A549 (cell line): ENCODE results near the gene UBTD2. TPM values are rescaled to one million over a fixed set of nuclear protein-coding genes. Genes with fewer than 3 reads are reported as not detected.

Experiments
- ATAC-seq, 2 experiments: fragments of 200-7000 bp in 1 of 2; fragments of >200 bp in 1 of 2; cut with Nextera tagmentation in 1 of 2; cut with Tn5 transposase in 1 of 2; 3 replicates each; pipeline versions ENCODE4 v1.8.0 to v1.9.1; 2018 to 2020; ENCODE audit warnings: mild to moderate bottlenecking in 1 of 2, moderate library complexity in 1 of 2
- CTCF ChIA-PET: fragments of 300-600 bp; sonication (Branson Sonifier 250); formaldehyde crosslinking; extraction: SDS; loops from one replicate; lab custom pipeline; 2021; ENCODE audit warnings: antibody characterized with exemption, inconsistent platforms; lab: Yijun Ruan, JAX
- POLR2A ChIA-PET: fragments of 350-600 bp; formaldehyde crosslinking; extraction: SDS; loops from one replicate; lab custom pipeline; 2021; ENCODE audit warnings: antibody characterized with exemption, inconsistent platforms; lab: Yijun Ruan, JAX
- DNase-seq, 2 experiments: peaks; one replicate each; pipeline versions ENCODE4 v3.0.0 to v3.0.0-alpha.2; 2011 to 2016; ENCODE audit warnings: low read depth in 1 of 2, low spot score in 1 of 2
- FAIRE-seq: peaks from 2 replicates; lab custom pipeline; 2011; peaks lifted over from hg19 to GRCh38; lab: Jason Lieb, UNC
- H3K27ac ChIP-seq, 2 experiments: fragments of >200 bp; sonication (Bioruptor Twin); formaldehyde crosslinking; 3 replicates each; pipeline ENCODE4 v1.5.1; 2016 to 2017
- H3K4me1 ChIP-seq: fragments of >200 bp; sonication (Bioruptor Twin); formaldehyde crosslinking; 3 replicates; pipeline ENCODE4 v1.6.1; 2016
- H3K4me2 ChIP-seq: fragments of >200 bp; sonication (Bioruptor Twin); formaldehyde crosslinking; 3 replicates; pipeline ENCODE4 v1.6.1; 2016
- H3K4me3 ChIP-seq: fragments of >200 bp; sonication (Bioruptor Twin); formaldehyde crosslinking; 3 replicates; pipeline ENCODE4 v1.5.1; 2016
- H3K9me3 ChIP-seq: fragments of >200 bp; sonication (Bioruptor Twin); formaldehyde crosslinking; 3 replicates; pipeline ENCODE4 v1.6.1; 2016
- BHLHE40 ChIP-seq: IDR thresholded peaks from 2 replicates; pipeline ENCODE4 v1.6.1; 2012; ENCODE audit warnings: low read depth, low read length, inconsistent platforms
- CBX2 ChIP-seq: fragments of 200-600 bp; sonication (generic); IDR thresholded peaks from 2 replicates; pipeline ENCODE4 v1.6.1; 2016; ENCODE audit warnings: low read depth, mild to moderate bottlenecking, borderline replicate concordance
- CBX8 ChIP-seq: fragments of 200-600 bp; sonication (generic); IDR thresholded peaks from 2 replicates; pipeline ENCODE4 v1.6.1; 2016
- CEBPB ChIP-seq, 2 experiments: fragments of >200 bp in 1 of 2; sonication (Bioruptor Twin) in 1 of 2; formaldehyde crosslinking in 1 of 2; IDR thresholded peaks; 2 replicates each; pipeline ENCODE4 v1.6.1; 2012 to 2016
- CHD2 ChIP-seq: fragments of 150-350 bp; IDR thresholded peaks from 2 replicates; pipeline ENCODE4 v1.6.1; 2014; ENCODE audit warnings: low read length; ENCODE audit not compliant: partially characterized antibody
- CHD4 ChIP-seq: fragments of 200-600 bp; sonication (generic); IDR thresholded peaks from 2 replicates; pipeline ENCODE4 v1.6.1; 2016; ENCODE audit warnings: antibody characterized with exemption, mild to moderate bottlenecking, borderline replicate concordance
- E2F6 ChIP-seq: IDR thresholded peaks from 2 replicates; pipeline ENCODE4 v1.6.1; 2012; ENCODE audit warnings: low read depth, borderline replicate concordance
- EHF ChIP-seq: fragments of 250-450 bp; sonication (Bioruptor Pico); IDR thresholded peaks from 2 replicates; pipeline ENCODE4 v1.5.0; 2020; ENCODE audit warnings: mild to moderate bottlenecking
- ELK1 ChIP-seq: fragments of 150-350 bp; IDR thresholded peaks from 2 replicates; pipeline ENCODE4 v1.6.1; 2014; ENCODE audit warnings: low read depth, mild to moderate bottlenecking, low read length
- FOSB ChIP-seq: fragments of 250-450 bp; sonication (Bioruptor Pico); IDR thresholded peaks from 2 replicates; pipeline ENCODE4 v1.5.0; 2020; ENCODE audit warnings: mild to moderate bottlenecking, moderate library complexity
- HDAC2 ChIP-seq: fragments of 200-600 bp; sonication (generic); IDR thresholded peaks from 2 replicates; pipeline ENCODE4 v1.6.1; 2016
- HOXB13 ChIP-seq: fragments of 250-450 bp; sonication (Bioruptor Pico); IDR thresholded peaks from 2 replicates; pipeline ENCODE4 v1.5.0; 2020; ENCODE audit warnings: low read depth, mild to moderate bottlenecking, moderate library complexity
- JUN ChIP-seq, 2 experiments: fragments of >200 bp; sonication (Bioruptor Twin); formaldehyde crosslinking; IDR thresholded peaks; 2 replicates in 1 of 2; 3 replicates in 1 of 2; pipeline ENCODE4 v1.6.1; 2016 to 2017
- JUNB ChIP-seq: fragments of >200 bp; sonication (Bioruptor Twin); formaldehyde crosslinking; IDR thresholded peaks from 2 replicates; pipeline ENCODE4 v1.6.1; 2016
- KDM1A ChIP-seq: fragments of 200-600 bp; sonication (generic); IDR thresholded peaks from 2 replicates; pipeline ENCODE4 v1.6.1; 2016; ENCODE audit warnings: low read depth, mild to moderate bottlenecking
- MAX ChIP-seq: IDR thresholded peaks from 2 replicates; pipeline ENCODE4 v1.6.1; 2012
- MAZ ChIP-seq: fragments of 150-350 bp; IDR thresholded peaks from 2 replicates; pipeline ENCODE4 v1.6.1; 2014; ENCODE audit warnings: antibody characterized with exemption, low read depth, low read length, borderline replicate concordance
- NFE2L2 ChIP-seq: fragments of 150-350 bp; conservative IDR thresholded peaks from 2 replicates; pipeline ENCODE4 v1.6.1; 2014; ENCODE audit warnings: low read length
- NR3C1 ChIP-seq: fragments of >200 bp; sonication (Bioruptor Twin); formaldehyde crosslinking; IDR thresholded peaks from 3 replicates; pipeline ENCODE4 v1.6.1; 2017
- POLR2AphosphoS2 ChIP-seq: conservative IDR thresholded peaks from 2 replicates; pipeline ENCODE4 v1.6.1; 2012; ENCODE audit warnings: low read length, improper control_type of control experiment, inconsistent platforms
- REST ChIP-seq: fragments of 200-600 bp; sonication (generic); IDR thresholded peaks from 2 replicates; pipeline ENCODE4 v1.6.1; 2016; ENCODE audit warnings: antibody characterized with exemption, mild to moderate bottlenecking, moderate library complexity
- RFX5 ChIP-seq: fragments of 450-650 bp; IDR thresholded peaks from 2 replicates; pipeline ENCODE4 v1.7.1; 2014; ENCODE audit warnings: antibody characterized with exemption, mild to moderate bottlenecking, moderate library complexity
- SREBF2 ChIP-seq: fragments of 450-650 bp; IDR thresholded peaks from 2 replicates; pipeline ENCODE4 v1.6.1; 2014; ENCODE audit warnings: mild to moderate bottlenecking, moderate library complexity
- TFCP2L1 ChIP-seq: fragments of 250-450 bp; sonication (Bioruptor Pico); IDR thresholded peaks from 2 replicates; pipeline ENCODE4 v1.5.0; 2021; ENCODE audit warnings: mild to moderate bottlenecking
- TP53 ChIP-seq: fragments of 250-450 bp; sonication (Bioruptor Pico); IDR thresholded peaks from 2 replicates; pipeline ENCODE4 v1.5.0; 2021; ENCODE audit warnings: mild to moderate bottlenecking, moderate library complexity
- USF2 ChIP-seq: fragments of 450-650 bp; IDR thresholded peaks from 2 replicates; pipeline ENCODE4 v1.6.1; 2014; ENCODE audit warnings: antibody characterized with exemption
- ZC3H11A ChIP-seq: fragments of 450-650 bp; IDR thresholded peaks from 2 replicates; pipeline ENCODE4 v1.6.1; 2014; ENCODE audit warnings: antibody characterized with exemption, mild to moderate bottlenecking
- WGBS: methylation state at CpG from one replicate; pipeline ENCODE4 v1.1.6; 2017; ENCODE audit errors: missing lambda C conversion rate; 5-methylcytosine and 5-hydroxymethylcytosine counted together
- polyA plus RNA-seq, 4 experiments: library from polyadenylated mRNA; depleted of rRNA in 3 of 4; stranded (reverse); fragments of >200 nt; fragmentation: RNase III in 1 of 4; extraction: RNeasy Plus Mini Kit Qiagen cat#74134 plus additional on column Dnase treatment in 1 of 4; gene quantifications; 2 replicates in 3 of 4; 3 replicates in 1 of 4; pipeline ENCODE4 v1.2.3, GENCODE V29; 2011 to 2017

UBTD2 gene
- polyA plus RNA-seq, 2 of the 4 experiments (the other 2 are of a cell fraction) = 16.4 to 20.9 TPM

- ChIA-PET POLR2A (no interaction called here), CTCF (no interaction called here)
- FAIRE-seq = no peak
- Histone ChIP-seq H3K4me1 (no peaks in the 10 kb centered on the region), H3K4me3 (no peak overlapping the region)
- DNase-seq = no peak
- WGBS = 98% methylated on average over 23 of the region's 23 CpGs
- TF ChIP-seq CHD2 (no peak), ZC3H11A (no peak), CBX8 (no peak), USF2 (no peak), TP53 (CRISPR knock-in tag) (no peak), CHD4 (no peak), REST (no peak), CEBPB (IDR thresholded peaks at IDR 0.05) (no peak), CBX2 (no peak), SREBF2 (no peak), HOXB13 (no peak), JUNB (no peak)
- TF ChIP-seq, all 56 proteins: peak for 0
- H3K4me2 ChIP-seq = no peak overlapping the region
- no peak overlapping the region for H3K27ac ChIP-seq
- ATAC-seq = no peak
- H3K9me3 ChIP-seq = peaks cover 11% of the 10 kb centered on the region; the same call in 2 of the 3 replicates
Measured at GRCh38 chr5:172255444-172255843, 28.1 kb downstream of the UBTD2 start.

GRCh38 chr5:172252501-172252900 is 31.1 kb downstream of the UBTD2 start:
- 82% methylated on average over 2 of the region's 2 CpGs for WGBS
- TF ChIP-seq SREBF2 = no peak
- no peak for TF ChIP-seq MAZ
- TF ChIP-seq KDM1A = no peak
- TF ChIP-seq HDAC2 = no peak
- Histone ChIP-seq H3K4me3 (no peak overlapping the region), H3K4me2 (no peak overlapping the region), H3K4me1 (no peaks in the 10 kb centered on the region), H3K9me3 (no peaks in the 10 kb centered on the region; the same call in 2 of the 3 replicates), H3K27ac (no peak overlapping the region)
- ATAC-seq (no peak), DNase-seq (no peak), FAIRE-seq (no peak)
- POLR2A ChIA-PET = interaction anchor here (0.7 kb wide), 1 partner anchor 25 kb away, joined by 4 read pairs; no protein-coding TSS in a partner anchor
- CTCF ChIA-PET = interaction anchor here (1.0 to 1.5 kb wide), 2 partner anchors 41 to 64 kb away, joined by 3 to 5 read pairs; partner anchors contain the start of gene STK10

GRCh38 chr5:172251419-172251818 is 32.1 kb downstream of the UBTD2 start:
- FAIRE-seq (no peak), ATAC-seq (no peak), DNase-seq (no peak)
- Histone ChIP-seq H3K4me1 (no peaks in the 10 kb centered on the region), H3K4me2 (no peak overlapping the region), H3K27ac (no peak overlapping the region), H3K9me3 (no peaks in the 10 kb centered on the region), H3K4me3 (no peak overlapping the region)
- CTCF ChIA-PET = interaction anchor here (0.6 kb wide), 2 partner anchors 230 to 664 kb away, joined by 3 to 4 read pairs; no protein-coding TSS in a partner anchor
- 90% methylated on average over 1 of the region's 1 CpG for WGBS
- TF ChIP-seq E2F6 (no peak), NR3C1 (no peak), NFE2L2 (no peak), JUN (IDR thresholded peaks at IDR 0.05) (no peak), BHLHE40 (no peak), RFX5 (no peak), EHF (CRISPR knock-in tag) (no peak), FOSB (CRISPR knock-in tag) (no peak), POLR2AphosphoS2 (no peak), TFCP2L1 (CRISPR knock-in tag) (no peak), CHD4 (no peak), TP53 (CRISPR knock-in tag) (no peak), HDAC2 (no peak), CBX8 (no peak), MAX (no peak), ELK1 (no peak)
- POLR2A ChIA-PET = no interaction called here
